Fibroblast of lung (primary cell): Measurements from ENCODE around the gene MAST2. TPM values are rescaled to one million over a fixed set of nuclear protein-coding genes. Genes with fewer than 3 reads are reported as not detected.

Source experiments
- DNase-seq, 2 donors: peaks; one replicate each; pipeline versions ENCODE4 v3.0.0 to v3.0.0-alpha.2; 2010; ENCODE audit warnings: low read depth in 2 of 2
- H2AFZ ChIP-seq: 2 replicates; pipeline ENCODE4 v1.5.1; 2012; ENCODE audit warnings: low read length, control low read depth, inconsistent platforms
- H3K27ac ChIP-seq: 2 replicates; pipeline ENCODE4 v1.5.1; 2011; ENCODE audit warnings: low read length, control low read depth; ENCODE audit not compliant: insufficient read depth
- H3K27me3 ChIP-seq: 2 replicates; pipeline ENCODE4 v1.5.1; 2011; ENCODE audit warnings: mild to moderate bottlenecking, low read length; ENCODE audit not compliant: control insufficient read depth, insufficient read depth
- H3K36me3 ChIP-seq: 2 replicates; pipeline ENCODE4 v1.5.1; 2011; ENCODE audit warnings: low read length; ENCODE audit not compliant: control insufficient read depth, insufficient read depth
- H3K4me1 ChIP-seq: 2 replicates; pipeline ENCODE4 v1.5.1; 2011; ENCODE audit warnings: low read length; ENCODE audit not compliant: control insufficient read depth, insufficient read depth; ENCODE audit errors: extremely low read depth
- H3K4me2 ChIP-seq: 2 replicates; pipeline ENCODE4 v1.5.1; 2011; ENCODE audit warnings: low read length, control low read depth; ENCODE audit not compliant: insufficient read depth; ENCODE audit errors: extremely low read depth
- H3K4me3 ChIP-seq, 4 experiments: fragments of 200-600 bp in 1 of 4; sonication (generic) in 1 of 4; replicated peaks in 1 of 4; 2 replicates each; pipeline ENCODE4 v1.5.1; 2011 to 2016; ENCODE audit warnings: low read length in 4 of 4, low read depth in 3 of 4, mild to moderate bottlenecking in 3 of 4, control low read depth in 2 of 4, inconsistent platforms in 1 of 4, mixed read lengths in 1 of 4; ENCODE audit not compliant: insufficient read depth in 1 of 4; ENCODE audit errors: control extremely low read depth in 1 of 4
- H3K79me2 ChIP-seq: 2 replicates; pipeline ENCODE4 v1.5.1; 2012; ENCODE audit warnings: mild to moderate bottlenecking, low read length, inconsistent platforms; ENCODE audit not compliant: control insufficient read depth, insufficient read depth
- H3K9ac ChIP-seq: 2 replicates; pipeline ENCODE4 v1.5.1; 2011; ENCODE audit warnings: mild to moderate bottlenecking, low read length, control low read depth; ENCODE audit not compliant: insufficient read depth
- H3K9me3 ChIP-seq: 2 replicates; pipeline ENCODE4 v1.5.1; 2012; ENCODE audit warnings: low read depth, low read length; ENCODE audit not compliant: control insufficient read depth, insufficient read depth
- H4K20me1 ChIP-seq: 2 replicates; pipeline ENCODE4 v1.5.1; 2011; ENCODE audit warnings: low read length; ENCODE audit not compliant: control insufficient read depth, insufficient read depth; ENCODE audit errors: extremely low read depth
- EZH2 ChIP-seq: IDR thresholded peaks from 2 replicates; pipeline ENCODE4 v1.5.1; 2012; ENCODE audit warnings: low read length, control low read depth, mild to moderate bottlenecking; ENCODE audit errors: missing control alignments
- polyA plus RNA-seq, 2 donors: library from polyadenylated mRNA; depleted of rRNA in 1 of 2; stranded (reverse) in 1 of 2; unstranded in 1 of 2; fragments of >200 nt; gene quantifications; 2 replicates each; pipeline ENCODE4 v1.2.1, GENCODE V29; 2011 to 2012; ENCODE audit warnings: missing spikeins in 1 of 2
- total RNA-seq: library from RNA; depleted of rRNA; stranded (reverse); fragments of >200 nt; gene quantifications from 2 replicates; pipeline ENCODE4 v1.2.1, GENCODE V29; 2014
- TF ChIP-seq, protein P1 (sequence below), 2 donors: IDR thresholded peaks in 1 of 2; conservative IDR thresholded peaks in 1 of 2; 1 replicate in 1 of 2; 2 replicates in 1 of 2; pipeline ENCODE4 v1.5.1; 2011 to 2012; ENCODE audit warnings: low read length in 2 of 2, control low read depth in 1 of 2, inconsistent platforms in 1 of 2, low read depth in 1 of 2, mild to moderate bottlenecking in 1 of 2

The MAST2 gene
- total and polyA plus RNA-seq, 2 donors (not counting 1 experiment from before 2014, with no cell fraction given) = 17.5 to 24.9 TPM

DNA sequence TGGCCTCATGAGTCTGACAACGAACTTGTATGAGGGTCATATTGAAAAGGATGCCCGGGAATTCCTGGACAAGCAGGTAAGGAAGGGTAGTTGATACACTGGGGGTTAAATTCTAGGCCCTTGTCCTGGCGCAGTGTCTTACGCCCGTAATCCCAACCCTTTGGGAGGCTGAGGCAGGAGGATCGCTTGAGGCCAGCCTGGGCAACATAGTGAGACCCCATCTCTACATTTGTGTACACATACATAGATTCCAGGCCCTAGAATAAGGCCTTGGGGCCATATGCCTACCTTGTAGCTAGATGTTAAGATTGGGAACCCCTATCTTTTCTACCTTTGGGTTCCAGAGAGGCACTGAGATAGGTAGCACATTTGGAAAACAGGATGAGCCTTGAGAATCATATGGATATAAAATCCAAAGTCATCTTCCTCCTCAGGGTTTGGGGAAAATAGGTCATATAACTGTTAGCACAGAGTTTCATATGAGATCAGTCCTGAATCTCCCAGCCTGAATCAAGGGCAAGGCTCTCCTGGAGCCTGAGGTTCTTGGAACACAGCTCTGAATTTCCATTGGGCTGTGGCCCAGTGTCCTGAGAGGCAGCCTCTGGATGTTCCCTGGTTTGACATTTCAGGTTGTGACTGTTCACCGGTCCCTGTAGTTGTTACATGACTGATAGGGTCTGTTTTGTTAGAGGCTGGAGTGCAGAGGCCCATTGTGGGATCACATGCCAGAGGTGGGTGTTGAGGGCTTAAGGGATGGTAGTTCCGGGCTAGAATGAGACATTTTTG, 224.6 kb downstream of the MAST2 start:
- TF ChIP-seq EZH2 = no peak
- TF ChIP-seq, protein P1, sequence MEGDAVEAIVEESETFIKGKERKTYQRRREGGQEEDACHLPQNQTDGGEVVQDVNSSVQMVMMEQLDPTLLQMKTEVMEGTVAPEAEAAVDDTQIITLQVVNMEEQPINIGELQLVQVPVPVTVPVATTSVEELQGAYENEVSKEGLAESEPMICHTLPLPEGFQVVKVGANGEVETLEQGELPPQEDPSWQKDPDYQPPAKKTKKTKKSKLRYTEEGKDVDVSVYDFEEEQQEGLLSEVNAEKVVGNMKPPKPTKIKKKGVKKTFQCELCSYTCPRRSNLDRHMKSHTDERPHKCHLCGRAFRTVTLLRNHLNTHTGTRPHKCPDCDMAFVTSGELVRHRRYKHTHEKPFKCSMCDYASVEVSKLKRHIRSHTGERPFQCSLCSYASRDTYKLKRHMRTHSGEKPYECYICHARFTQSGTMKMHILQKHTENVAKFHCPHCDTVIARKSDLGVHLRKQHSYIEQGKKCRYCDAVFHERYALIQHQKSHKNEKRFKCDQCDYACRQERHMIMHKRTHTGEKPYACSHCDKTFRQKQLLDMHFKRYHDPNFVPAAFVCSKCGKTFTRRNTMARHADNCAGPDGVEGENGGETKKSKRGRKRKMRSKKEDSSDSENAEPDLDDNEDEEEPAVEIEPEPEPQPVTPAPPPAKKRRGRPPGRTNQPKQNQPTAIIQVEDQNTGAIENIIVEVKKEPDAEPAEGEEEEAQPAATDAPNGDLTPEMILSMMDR (conservative IDR thresholded peaks at IDR 0.05 in 1 of 2, IDR thresholded peaks at IDR 0.05 in 1 of 2; ENCODE audit: low read depth in 1 of 2, low read length in 2 of 2) = no peak
- no peak overlapping the region for H3K4me3 ChIP-seq
- H3K27ac ChIP-seq = no peak overlapping the region
- no peaks in the 10 kb centered on the region for H3K27me3 ChIP-seq
- no peaks in the 10 kb centered on the region for H3K9me3 ChIP-seq
- H2AFZ ChIP-seq = no peak overlapping the region
- H3K36me3 ChIP-seq = peaks cover 13% of the 10 kb centered on the region
- no peaks in the 10 kb centered on the region for H3K79me2 ChIP-seq
- no peak overlapping the region for H3K9ac ChIP-seq
- no peaks in the 10 kb centered on the region for H4K20me1 ChIP-seq
- H3K4me2 ChIP-seq = no peak overlapping the region
- H3K4me1 ChIP-seq = no peaks in the 10 kb centered on the region
- no peak for DNase-seq

DNA sequence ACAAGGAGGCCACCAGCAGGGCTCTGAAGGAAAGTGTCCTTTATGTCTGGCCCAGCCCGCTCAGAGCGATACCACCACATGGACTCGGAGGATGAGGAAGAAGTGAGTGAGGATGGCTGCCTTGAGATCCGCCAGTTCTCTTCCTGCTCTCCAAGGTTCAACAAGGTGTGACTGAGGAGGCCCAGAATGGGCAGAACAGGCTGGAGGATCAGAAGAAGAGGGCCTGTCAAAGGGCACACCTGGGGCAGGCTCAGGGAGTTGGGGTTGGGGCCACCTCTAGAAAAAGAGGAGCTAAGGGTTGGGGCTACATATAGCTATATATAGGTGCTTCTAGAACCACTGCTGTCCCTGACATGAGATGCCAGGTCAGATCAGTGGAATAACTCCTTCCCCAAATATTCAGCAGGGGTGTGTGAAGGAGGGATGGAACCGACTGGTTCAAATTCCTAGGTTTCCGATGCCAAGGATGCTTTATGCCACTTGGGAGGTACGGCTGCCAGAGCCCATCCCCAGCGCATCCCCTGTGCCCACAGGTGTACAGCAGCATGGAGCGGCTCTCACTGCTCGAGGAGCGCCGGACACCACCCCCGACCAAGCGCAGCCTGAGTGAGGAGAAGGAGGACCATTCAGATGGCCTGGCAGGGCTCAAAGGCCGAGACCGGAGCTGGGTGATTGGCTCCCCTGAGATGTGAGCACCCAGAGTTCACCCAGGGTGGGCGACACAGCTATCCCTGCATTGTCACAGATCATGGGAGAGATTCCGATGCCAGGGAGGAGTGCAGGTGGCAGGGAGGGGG, 226.9 kb downstream of the MAST2 start:
- no peak overlapping the region for H3K4me2 ChIP-seq
- no peak overlapping the region for H3K27ac ChIP-seq
- H2AFZ ChIP-seq = no peak overlapping the region
- DNase-seq = no peak
- H3K4me3 ChIP-seq = no peak overlapping the region
- no peak overlapping the region for H3K9ac ChIP-seq
- no peaks in the 10 kb centered on the region for H3K27me3 ChIP-seq
- no peaks in the 10 kb centered on the region for H4K20me1 ChIP-seq
- no peaks in the 10 kb centered on the region for H3K4me1 ChIP-seq
- H3K36me3 ChIP-seq = peaks cover 13% of the 10 kb centered on the region
- no peaks in the 10 kb centered on the region for H3K79me2 ChIP-seq
- H3K9me3 ChIP-seq = no peaks in the 10 kb centered on the region
- TF ChIP-seq, protein P1 (conservative IDR thresholded peaks at IDR 0.05 in 1 of 2, IDR thresholded peaks at IDR 0.05 in 1 of 2; ENCODE audit: low read depth in 1 of 2, low read length in 2 of 2) = no peak
- TF ChIP-seq EZH2 = no peak

DNA sequence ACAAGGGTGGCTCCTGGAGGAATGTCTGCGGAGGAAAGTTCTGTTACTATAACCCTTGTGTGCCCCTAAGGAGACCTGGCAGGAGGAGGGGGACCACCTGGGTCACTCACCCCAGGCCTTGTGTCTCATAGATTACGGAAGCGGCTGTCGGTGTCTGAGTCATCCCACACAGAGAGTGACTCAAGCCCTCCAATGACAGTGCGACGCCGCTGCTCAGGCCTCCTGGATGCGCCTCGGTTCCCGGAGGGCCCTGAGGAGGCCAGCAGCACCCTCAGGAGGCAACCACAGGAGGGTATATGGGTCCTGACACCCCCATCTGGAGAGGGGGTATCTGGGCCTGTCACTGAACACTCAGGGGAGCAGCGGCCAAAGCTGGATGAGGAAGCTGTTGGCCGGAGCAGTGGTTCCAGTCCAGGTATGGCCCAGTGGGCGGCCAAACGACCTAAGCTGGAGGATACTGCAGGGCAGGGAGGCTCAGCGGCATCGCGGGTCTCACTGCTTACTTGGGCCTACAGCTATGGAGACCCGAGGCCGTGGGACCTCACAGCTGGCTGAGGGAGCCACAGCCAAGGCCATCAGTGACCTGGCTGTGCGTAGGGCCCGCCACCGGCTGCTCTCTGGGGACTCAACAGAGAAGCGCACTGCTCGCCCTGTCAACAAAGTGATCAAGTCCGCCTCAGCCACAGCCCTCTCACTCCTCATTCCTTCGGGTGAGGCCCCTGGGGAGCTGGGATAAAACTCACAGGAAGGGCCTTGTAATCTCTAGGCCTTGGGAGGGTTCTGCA, 227.7 kb downstream of the MAST2 start:
- Histone ChIP-seq H3K27ac (no peak overlapping the region), H4K20me1 (no peaks in the 10 kb centered on the region), H3K4me2 (no peak overlapping the region), H3K36me3 (peaks cover 13% of the 10 kb centered on the region), H2AFZ (no peak overlapping the region), H3K4me3 (no peak overlapping the region), H3K9me3 (no peaks in the 10 kb centered on the region), H3K79me2 (no peaks in the 10 kb centered on the region), H3K9ac (no peak overlapping the region), H3K27me3 (no peaks in the 10 kb centered on the region), H3K4me1 (no peaks in the 10 kb centered on the region)
- no peak for DNase-seq
- TF ChIP-seq EZH2 = no peak
- TF ChIP-seq, protein P1 (conservative IDR thresholded peaks at IDR 0.05 in 1 of 2, IDR thresholded peaks at IDR 0.05 in 1 of 2; ENCODE audit: low read depth in 1 of 2, low read length in 2 of 2) = no peak
